DOHH2 (cell line): Measurements from ENCODE around the gene NQO2.

Experiments
- EZH2phosphoT487 ChIP-seq: fragments of 200-600 bp; sonication (generic); IDR thresholded peaks from 2 replicates; pipeline ENCODE4 v1.6.1; 2017; ENCODE audit warnings: borderline replicate concordance, mild to moderate bottlenecking, antibody characterized with exemption, low read length, moderate library complexity, mixed read lengths
- TF ChIP-seq, protein P1 (sequence below): fragments of 200-600 bp; sonication (generic); IDR thresholded peaks from one replicate; pipeline ENCODE4 v1.5.1; 2014; ENCODE audit warnings: antibody characterized with exemption, mild to moderate bottlenecking, low read depth, low read length; ENCODE audit not compliant: poor library complexity, severe bottlenecking

DNA sequence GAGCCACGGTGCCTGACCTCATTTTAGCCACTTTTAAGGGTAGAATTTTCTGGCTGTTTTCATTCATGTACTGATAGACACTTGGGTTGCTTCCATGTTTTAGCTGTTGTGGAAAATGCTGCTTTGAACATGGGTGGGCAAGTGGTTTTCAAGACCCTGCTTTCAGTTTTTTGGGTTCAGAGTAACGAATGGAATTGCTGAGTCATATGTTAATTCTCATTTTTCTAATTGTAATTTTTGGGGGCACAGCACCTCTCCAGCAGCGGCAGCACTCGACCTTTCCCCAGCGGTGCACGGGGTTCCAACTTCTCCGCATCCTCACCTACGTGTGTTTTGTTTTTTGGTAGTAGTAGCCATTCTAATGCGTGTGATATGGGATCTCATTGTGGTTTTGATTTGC is 5.4 kb downstream of the NQO2 start:
- TF ChIP-seq, protein P1, sequence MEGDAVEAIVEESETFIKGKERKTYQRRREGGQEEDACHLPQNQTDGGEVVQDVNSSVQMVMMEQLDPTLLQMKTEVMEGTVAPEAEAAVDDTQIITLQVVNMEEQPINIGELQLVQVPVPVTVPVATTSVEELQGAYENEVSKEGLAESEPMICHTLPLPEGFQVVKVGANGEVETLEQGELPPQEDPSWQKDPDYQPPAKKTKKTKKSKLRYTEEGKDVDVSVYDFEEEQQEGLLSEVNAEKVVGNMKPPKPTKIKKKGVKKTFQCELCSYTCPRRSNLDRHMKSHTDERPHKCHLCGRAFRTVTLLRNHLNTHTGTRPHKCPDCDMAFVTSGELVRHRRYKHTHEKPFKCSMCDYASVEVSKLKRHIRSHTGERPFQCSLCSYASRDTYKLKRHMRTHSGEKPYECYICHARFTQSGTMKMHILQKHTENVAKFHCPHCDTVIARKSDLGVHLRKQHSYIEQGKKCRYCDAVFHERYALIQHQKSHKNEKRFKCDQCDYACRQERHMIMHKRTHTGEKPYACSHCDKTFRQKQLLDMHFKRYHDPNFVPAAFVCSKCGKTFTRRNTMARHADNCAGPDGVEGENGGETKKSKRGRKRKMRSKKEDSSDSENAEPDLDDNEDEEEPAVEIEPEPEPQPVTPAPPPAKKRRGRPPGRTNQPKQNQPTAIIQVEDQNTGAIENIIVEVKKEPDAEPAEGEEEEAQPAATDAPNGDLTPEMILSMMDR = no peak
- no peak for TF ChIP-seq EZH2phosphoT487
